Right lobe of liver (tissue), 4 donors: ENCODE results near the gene TBX21.

Source experiments
- CTCF ChIP-seq, 4 donors: fragments of 200-600 bp in 3 of 4; fragments of 450-650 bp in 1 of 4; IDR thresholded peaks; one replicate each; pipeline versions ENCODE4 v1.5.1 to v1.8.0; 2016 to 2022; ENCODE audit warnings: antibody characterized with exemption in 4 of 4, mild to moderate bottlenecking in 2 of 4
- POLR2A ChIP-seq: fragments of 450-650 bp; IDR thresholded peaks from one replicate; pipeline ENCODE4 v1.6.1; 2017; ENCODE audit warnings: antibody characterized with exemption, mild to moderate bottlenecking
- donor health status: DM: no; HTN: no; CAD: no.
- donor health status: DM: no; HTN: no; CAD: no.
- donor health status: DM: no; HTN: yes; CAD: no.

- TF ChIP-seq CTCF (IDR thresholded peaks at IDR 0.05) (no peak), POLR2A (peak; percentile 29)
Observed at GRCh38 chr17:47694581-47695428, 38.2 kb upstream of the TBX21 start.
